Mesenchymal stem cell (in vitro differentiated cells and primary cell): Measurements from ENCODE around the gene CYB5R4.

ENCODE experiments used
- DNase-seq: peaks from one replicate; pipeline ENCODE4 v3.0.0-alpha.2; 2013
- H2AFZ ChIP-seq: one replicate; pipeline ENCODE4 v1.6.1; 2013; ENCODE audit warnings: low read depth, mild to moderate bottlenecking, control low read depth, inconsistent platforms, low read length, moderate library complexity
- H2AK5ac ChIP-seq: 2 replicates; pipeline ENCODE4 v1.6.1; 2013; ENCODE audit warnings: low read length, moderate library complexity, mild to moderate bottlenecking, inconsistent platforms; ENCODE audit not compliant: severe bottlenecking
- H2BK120ac ChIP-seq: one replicate; pipeline ENCODE4 v1.6.1; 2013; ENCODE audit warnings: low read depth, mild to moderate bottlenecking, inconsistent platforms, low read length, moderate library complexity
- H2BK12ac ChIP-seq, 2 experiments: one replicate each; pipeline ENCODE4 v1.6.1; 2013; ENCODE audit warnings: inconsistent platforms in 2 of 2, low read length in 2 of 2, mild to moderate bottlenecking in 2 of 2, moderate library complexity in 2 of 2, control low read depth in 1 of 2
- H2BK15ac ChIP-seq: one replicate; pipeline ENCODE4 v1.6.1; 2013; ENCODE audit warnings: mild to moderate bottlenecking, low read depth, inconsistent platforms; ENCODE audit not compliant: poor library complexity, severe bottlenecking
- H2BK5ac ChIP-seq: 2 replicates; pipeline ENCODE4 v1.6.1; 2013; ENCODE audit warnings: low read depth, mild to moderate bottlenecking, low read length, control low read depth, inconsistent platforms; ENCODE audit not compliant: poor library complexity, severe bottlenecking
- H3K14ac ChIP-seq, 2 experiments: one replicate each; pipeline ENCODE4 v1.6.1; 2013; ENCODE audit warnings: inconsistent platforms in 2 of 2, low read length in 2 of 2, control low read depth in 1 of 2, mild to moderate bottlenecking in 1 of 2, moderate library complexity in 1 of 2
- H3K18ac ChIP-seq, 2 experiments: one replicate each; pipeline ENCODE4 v1.6.1; 2013; ENCODE audit warnings: inconsistent platforms in 2 of 2, low read length in 2 of 2, control low read depth in 1 of 2, low read depth in 1 of 2, mild to moderate bottlenecking in 1 of 2
- H3K23ac ChIP-seq, 2 experiments: one replicate each; pipeline ENCODE4 v1.6.1; 2013; ENCODE audit warnings: inconsistent platforms in 2 of 2, low read length in 2 of 2, mild to moderate bottlenecking in 2 of 2, moderate library complexity in 2 of 2, control low read depth in 1 of 2
- H3K27ac ChIP-seq: 2 replicates; pipeline ENCODE4 v1.5.1; 2013; ENCODE audit warnings: mild to moderate bottlenecking, moderate library complexity, low read length, control low read depth, inconsistent platforms; ENCODE audit not compliant: poor library complexity, severe bottlenecking
- H3K27me3 ChIP-seq, 2 experiments: 2 replicates each; pipeline versions ENCODE4 v1.6.1 to v1.7.0; 2013; ENCODE audit warnings: low read length in 2 of 2, mild to moderate bottlenecking in 2 of 2, moderate library complexity in 2 of 2, control low read depth in 1 of 2, inconsistent platforms in 1 of 2; ENCODE audit not compliant: control insufficient read depth in 1 of 2, insufficient read depth in 1 of 2
- H3K36me3 ChIP-seq, 2 experiments: 2 replicates each; pipeline versions ENCODE4 v1.6.1 to v1.7.0; 2013; ENCODE audit warnings: low read length in 2 of 2, control low read depth in 1 of 2, inconsistent platforms in 1 of 2, low read depth in 1 of 2, mild to moderate bottlenecking in 1 of 2; ENCODE audit not compliant: insufficient read depth in 2 of 2, control insufficient read depth in 1 of 2
- H3K4ac ChIP-seq, 2 experiments: one replicate each; pipeline ENCODE4 v1.6.1; 2013; ENCODE audit warnings: inconsistent platforms in 2 of 2, low read length in 2 of 2, mild to moderate bottlenecking in 2 of 2, moderate library complexity in 2 of 2, control low read depth in 1 of 2, low read depth in 1 of 2
- H3K4me1 ChIP-seq: 2 replicates; pipeline ENCODE4 v1.6.1; 2013; ENCODE audit warnings: low read depth, low read length, control low read depth; ENCODE audit not compliant: control insufficient read depth, insufficient read depth
- H3K4me2 ChIP-seq: 2 replicates; pipeline ENCODE4 v1.6.1; 2013; ENCODE audit warnings: low read length, mild to moderate bottlenecking, inconsistent platforms; ENCODE audit not compliant: poor library complexity, severe bottlenecking
- H3K4me3 ChIP-seq, 2 experiments: 2 replicates each; pipeline versions ENCODE4 v1.5.1 to v1.7.0; 2013; ENCODE audit warnings: low read length in 2 of 2, mild to moderate bottlenecking in 2 of 2, control low read depth in 1 of 2, low read depth in 1 of 2; ENCODE audit not compliant: insufficient read depth in 1 of 2
- H3K79me1 ChIP-seq: replicated peaks from 2 replicates; pipeline ENCODE4 v1.6.1; 2013; ENCODE audit warnings: mild to moderate bottlenecking, control low read depth, low read length, inconsistent platforms; ENCODE audit not compliant: poor library complexity, severe bottlenecking
- H3K9ac ChIP-seq: 2 replicates; pipeline ENCODE4 v1.7.0; 2013; ENCODE audit warnings: mild to moderate bottlenecking, low read length, moderate library complexity
- H3K9me3 ChIP-seq: 2 replicates; pipeline ENCODE4 v1.7.0; 2013; ENCODE audit warnings: mild to moderate bottlenecking, low read length; ENCODE audit not compliant: control insufficient read depth
- H4K8ac ChIP-seq: one replicate; pipeline ENCODE4 v1.6.1; 2013; ENCODE audit warnings: inconsistent platforms, mild to moderate bottlenecking, low read length, moderate library complexity
- H4K91ac ChIP-seq: one replicate; pipeline ENCODE4 v1.6.1; 2013; ENCODE audit warnings: mild to moderate bottlenecking, low read length, inconsistent platforms
- WGBS: methylation state at CpG from one replicate; pipeline ENCODE4 v1.1.7; 2013; ENCODE audit warnings: mixed read lengths; 5-methylcytosine and 5-hydroxymethylcytosine counted together

Gene CYB5R4

DNA sequence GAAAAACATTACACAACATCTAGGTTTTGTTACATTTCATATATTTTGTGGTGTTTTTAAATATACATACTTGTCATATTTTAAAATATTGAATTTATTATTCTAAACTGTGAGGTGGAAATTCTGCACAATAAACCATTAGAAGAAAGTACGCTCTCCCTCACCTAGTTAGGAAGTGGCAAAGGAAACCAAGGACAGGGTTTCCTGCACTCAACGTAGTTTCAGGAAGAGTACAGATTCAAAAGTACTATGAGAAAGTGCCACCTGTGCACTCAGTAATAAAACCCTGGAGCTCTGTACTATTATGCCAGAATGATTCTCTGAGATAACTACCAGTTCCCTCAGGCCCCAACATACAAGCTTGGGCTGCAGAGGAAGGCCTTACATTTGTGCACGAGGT is 119.5 kb downstream of the CYB5R4 start:
- no peak overlapping the region for H4K8ac ChIP-seq
- H3K4ac ChIP-seq = no peak overlapping the region
- no peaks in the 10 kb centered on the region for H3K4me1 ChIP-seq
- H3K79me1 ChIP-seq = no peaks in the 10 kb centered on the region
- H2AK5ac ChIP-seq = no peak overlapping the region
- no peak overlapping the region for H4K91ac ChIP-seq
- H3K27ac ChIP-seq = no peak overlapping the region
- no peak overlapping the region for H3K4me2 ChIP-seq
- H3K4me3 ChIP-seq = no peak overlapping the region
- no peaks in the 10 kb centered on the region for H3K27me3 ChIP-seq
- no peak for DNase-seq
- H2BK120ac ChIP-seq = no peak overlapping the region
- WGBS = 93% methylated on average over 2 of the region's 3 CpGs
- H3K36me3 ChIP-seq = no peaks in the 10 kb centered on the region
- H3K23ac ChIP-seq = no peak overlapping the region
- no peak overlapping the region for H2BK15ac ChIP-seq
- no peak overlapping the region for H2AFZ ChIP-seq
- H3K9me3 ChIP-seq = no peaks in the 10 kb centered on the region
- no peak overlapping the region for H2BK12ac ChIP-seq
- no peak overlapping the region for H3K9ac ChIP-seq
- no peak overlapping the region for H3K18ac ChIP-seq
- H3K14ac ChIP-seq = no peak overlapping the region
- no peak overlapping the region for H2BK5ac ChIP-seq

DNA sequence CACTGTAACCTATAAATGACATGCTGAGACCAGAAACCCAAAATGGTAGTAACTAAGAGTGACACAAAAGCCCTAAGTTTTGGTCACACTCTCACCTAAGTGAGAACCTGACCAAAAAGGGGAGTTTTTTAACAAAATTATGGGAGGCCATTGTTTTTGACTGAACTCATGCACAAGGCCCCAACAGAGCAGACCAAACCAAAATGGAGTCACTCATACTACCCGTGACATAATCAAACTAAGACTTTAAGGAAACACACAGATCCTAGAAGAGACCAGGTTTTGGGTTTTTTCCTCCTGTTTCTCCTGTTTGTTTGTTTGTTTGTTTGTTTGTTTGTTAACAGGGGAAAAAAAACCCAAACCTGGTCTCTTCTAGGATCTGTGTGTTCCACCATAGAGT is 124.9 kb downstream of the CYB5R4 start:
- no peak overlapping the region for H2BK12ac ChIP-seq
- H3K14ac ChIP-seq = no peak overlapping the region
- no peaks in the 10 kb centered on the region for H3K79me1 ChIP-seq
- no CpG with 5 or more reads among the region's 1 CpG for WGBS
- no peak overlapping the region for H4K91ac ChIP-seq
- no peaks in the 10 kb centered on the region for H3K9me3 ChIP-seq
- H2BK120ac ChIP-seq = no peak overlapping the region
- H3K4me3 ChIP-seq = no peak overlapping the region
- H3K18ac ChIP-seq = no peak overlapping the region
- H3K23ac ChIP-seq = no peak overlapping the region
- no peaks in the 10 kb centered on the region for H3K27me3 ChIP-seq
- H4K8ac ChIP-seq = no peak overlapping the region
- no peak overlapping the region for H3K9ac ChIP-seq
- H3K4ac ChIP-seq = no peak overlapping the region
- no peak overlapping the region for H2BK5ac ChIP-seq
- H2BK15ac ChIP-seq = no peak overlapping the region
- H3K27ac ChIP-seq = no peak overlapping the region
- no peak overlapping the region for H2AFZ ChIP-seq
- H3K4me2 ChIP-seq = no peak overlapping the region
- no peaks in the 10 kb centered on the region for H3K4me1 ChIP-seq
- no peak overlapping the region for H2AK5ac ChIP-seq
- DNase-seq = no peak
- no peaks in the 10 kb centered on the region for H3K36me3 ChIP-seq

DNA sequence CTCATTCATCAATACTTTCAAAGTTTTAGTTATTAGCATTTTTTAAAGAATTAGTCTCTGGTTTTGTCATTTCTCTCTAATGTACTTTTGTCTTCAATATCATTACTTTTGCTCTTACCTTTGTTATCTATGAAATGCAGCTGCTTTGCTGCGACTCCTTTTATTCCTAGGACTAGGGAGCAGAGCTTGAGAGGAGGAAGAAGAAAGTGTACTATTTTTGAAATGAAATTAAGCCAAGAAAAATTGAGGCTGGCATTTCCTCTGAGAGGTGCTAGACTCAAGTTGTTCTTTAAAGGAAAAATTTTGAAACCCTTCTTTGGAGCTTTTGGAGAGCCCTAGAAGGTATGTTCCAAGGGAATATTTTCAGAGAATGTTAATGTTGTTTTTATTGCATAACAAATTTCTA is 125.8 kb downstream of the CYB5R4 start:
- H3K36me3 ChIP-seq = no peaks in the 10 kb centered on the region
- H4K91ac ChIP-seq = no peak overlapping the region
- H2AK5ac ChIP-seq = no peak overlapping the region
- H3K4me1 ChIP-seq = no peaks in the 10 kb centered on the region
- WGBS = 83% methylated on average over 1 of the region's 1 CpG
- H3K27ac ChIP-seq = no peak overlapping the region
- H3K9ac ChIP-seq = no peak overlapping the region
- no peak overlapping the region for H2BK12ac ChIP-seq
- no peak overlapping the region for H3K4me3 ChIP-seq
- no peak for DNase-seq
- H3K23ac ChIP-seq = no peak overlapping the region
- no peaks in the 10 kb centered on the region for H3K9me3 ChIP-seq
- no peak overlapping the region for H3K4me2 ChIP-seq
- no peak overlapping the region for H2BK5ac ChIP-seq
- H3K18ac ChIP-seq = no peak overlapping the region
- no peaks in the 10 kb centered on the region for H3K27me3 ChIP-seq
- no peak overlapping the region for H2AFZ ChIP-seq
- H2BK15ac ChIP-seq = no peak overlapping the region
- no peak overlapping the region for H3K4ac ChIP-seq
- no peak overlapping the region for H2BK120ac ChIP-seq
- H4K8ac ChIP-seq = no peak overlapping the region
- H3K79me1 ChIP-seq = no peaks in the 10 kb centered on the region
- H3K14ac ChIP-seq = no peak overlapping the region

DNA sequence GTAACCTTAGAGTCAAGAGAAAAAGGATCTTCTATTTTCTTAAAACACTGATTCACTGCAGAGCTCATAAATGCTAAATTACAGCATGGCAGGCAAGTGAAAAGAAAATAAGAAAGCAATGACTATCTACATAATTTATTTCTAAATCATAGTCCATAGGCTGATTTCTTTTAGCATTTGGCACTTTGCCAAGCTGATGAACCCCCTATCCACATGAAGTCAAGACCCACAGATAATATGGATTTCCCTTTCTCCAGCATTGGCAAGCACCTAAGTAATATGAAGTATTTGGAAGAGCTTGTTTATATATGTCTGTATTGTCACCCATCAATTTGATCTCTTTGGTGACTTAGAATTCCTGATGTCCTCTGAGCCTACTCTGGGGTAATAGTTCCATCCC is 126.2 kb downstream of the CYB5R4 start:
- Histone ChIP-seq H3K36me3 (no peaks in the 10 kb centered on the region), H2BK12ac (no peak overlapping the region), H3K9ac (no peak overlapping the region), H3K4me2 (no peak overlapping the region), H2AK5ac (no peak overlapping the region), H2BK5ac (no peak overlapping the region), H3K18ac (no peak overlapping the region), H3K9me3 (no peaks in the 10 kb centered on the region), H3K4ac (no peak overlapping the region), H3K27me3 (no peaks in the 10 kb centered on the region), H3K79me1 (no peaks in the 10 kb centered on the region), H3K4me3 (no peak overlapping the region), H2BK15ac (no peak overlapping the region), H3K4me1 (no peaks in the 10 kb centered on the region), H2AFZ (no peak overlapping the region), H3K23ac (no peak overlapping the region), H4K8ac (no peak overlapping the region), H3K14ac (no peak overlapping the region), H2BK120ac (no peak overlapping the region), H3K27ac (no peak overlapping the region), H4K91ac (no peak overlapping the region)
- no peak for DNase-seq
